ENCODE measurements around the gene SQOR.
A peak's percentile ranks its signal among the peaks of the same experiment; 100 is the strongest.

The SQOR gene

GRCh38 chr15:45634432-45635190, at the start of gene SQOR:
Gene SQOR, plus strand, starts transcription at chr15:45635029. Its CDS starts 23,895 bp downstream, at chr15:45658924.
- DNase-seq: peak; percentile 71

- no peak for DNase-seq
Observed at GRCh38 chr15:45585069-45585791, 49.6 kb upstream of the SQOR start.

GRCh38 chr15:45586125-45586524, 48.7 kb upstream of the SQOR start:
- DNase-seq: no peak

- no peak for DNase-seq
Observed at GRCh38 chr15:45586601-45587094, 48.2 kb upstream of the SQOR start.

GRCh38 chr15:45587095-45587862, 47.5 kb upstream of the SQOR start, which contains the start of gene BLOC1S6:
Gene BLOC1S6, plus strand, starts transcription at chr15:45587379. Its CDS starts 65 bp downstream, at chr15:45587444.
- peak; percentile 91 for DNase-seq

GRCh38 chr15:45587863-45588170, 47.0 kb upstream of the SQOR start:
- DNase-seq: no peak

GRCh38 chr15:45588219-45588875, 46.5 kb upstream of the SQOR start:
- DNase-seq: no peak

GRCh38 chr15:45589256-45589655, 45.6 kb upstream of the SQOR start:
- DNase-seq: no peak

- no peak for DNase-seq
Observed at GRCh38 chr15:45594319-45594718, 40.5 kb upstream of the SQOR start.

GRCh38 chr15:45594835-45595530, 39.8 kb upstream of the SQOR start:
- DNase-seq: no peak

GRCh38 chr15:45603881-45604280, 30.9 kb upstream of the SQOR start:
- DNase-seq: no peak

GRCh38 chr15:45604326-45604725, 30.5 kb upstream of the SQOR start:
- no peak for DNase-seq

- no peak for DNase-seq
Observed at GRCh38 chr15:45606413-45606812, 28.4 kb upstream of the SQOR start.

GRCh38 chr15:45606841-45607240, 28.0 kb upstream of the SQOR start:
- no peak for DNase-seq

- DNase-seq: no peak
Observed at GRCh38 chr15:45611305-45611704, 23.5 kb upstream of the SQOR start.

- DNase-seq: no peak
Observed at GRCh38 chr15:45612790-45613415, 21.9 kb upstream of the SQOR start.

- no peak for DNase-seq
Observed at GRCh38 chr15:45616901-45617323, 17.9 kb upstream of the SQOR start.

- no peak for DNase-seq
Observed at GRCh38 chr15:45618813-45619212, 16.0 kb upstream of the SQOR start.

- no peak for DNase-seq
Observed at GRCh38 chr15:45628136-45628535, 6.7 kb upstream of the SQOR start.

GRCh38 chr15:45630917-45631691, 3.7 kb upstream of the SQOR start:
- no peak for DNase-seq

- DNase-seq: no peak
Observed at GRCh38 chr15:45631776-45632175, 3.1 kb upstream of the SQOR start.
